ENCODE measurements around the gene LCOR. TPM values are rescaled to one million over a fixed set of nuclear protein-coding genes. Genes with fewer than 3 reads are reported as not detected.

Gene LCOR
- 10 to 100 TPM; 26.5 to 32.6 (median 29.3) TPM for total RNA-seq (2021; fragmentation: NEBNext Ultra II Directional; extraction: Animal tissue kit (Norgen Biotek cat#: 25700))
- long read RNA-seq, full-length matches to known transcripts = 5 of 14 reads
- long read RNA-seq, partial matches to known transcripts = 0 of 14 reads
- long read RNA-seq, other reads (novel, unspliced or antisense) = 9 of 14 reads

DNA sequence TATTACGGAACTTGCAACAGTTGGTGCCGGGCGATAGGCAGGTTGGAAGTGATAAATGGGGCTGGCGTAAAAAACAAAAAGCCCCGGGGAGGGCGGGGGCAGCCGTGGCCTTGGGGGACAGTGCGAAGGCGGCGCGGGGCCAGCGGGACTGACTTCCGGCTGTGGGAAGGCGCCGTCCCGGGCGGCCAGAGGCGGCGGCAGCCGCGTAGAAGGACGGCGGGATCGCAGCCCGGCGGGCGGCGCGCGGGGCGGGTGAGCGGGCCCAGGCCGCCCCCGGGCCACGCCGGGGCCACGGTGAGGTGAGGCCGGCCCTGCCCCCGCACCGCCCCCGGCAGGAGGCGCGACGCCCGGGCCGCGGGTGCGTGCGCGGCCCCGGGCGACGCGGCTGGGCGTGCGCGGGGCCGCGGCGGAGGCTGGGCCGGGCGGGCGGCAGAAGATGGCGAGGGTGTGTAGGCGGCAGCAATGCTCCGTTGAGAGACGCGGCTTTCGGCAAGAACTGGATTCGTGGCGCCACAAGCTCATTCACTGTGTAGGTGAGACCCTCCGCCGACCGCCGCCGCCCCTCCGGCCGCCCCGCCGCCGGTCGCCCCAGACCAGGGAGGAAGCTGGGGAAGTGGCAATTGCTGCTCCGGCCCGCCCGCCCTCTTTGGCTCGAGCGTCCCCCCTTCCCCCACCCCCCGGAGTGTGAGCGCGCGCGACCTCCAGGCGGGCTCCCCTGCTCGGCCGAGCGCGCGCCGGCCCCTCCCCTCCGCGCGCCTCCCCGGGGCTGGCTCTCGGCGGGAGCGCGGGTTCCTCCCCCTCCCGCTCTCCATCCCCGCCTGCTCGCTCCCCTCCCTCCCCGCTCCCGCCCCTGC lies at the start of gene LCOR:
Gene LCOR, plus strand, starts transcription at position 432 of the 854 bp plus-strand sequence. CDS start 116,760 bp downstream, outside the sequence.
- TF ChIP-seq, protein P1, sequence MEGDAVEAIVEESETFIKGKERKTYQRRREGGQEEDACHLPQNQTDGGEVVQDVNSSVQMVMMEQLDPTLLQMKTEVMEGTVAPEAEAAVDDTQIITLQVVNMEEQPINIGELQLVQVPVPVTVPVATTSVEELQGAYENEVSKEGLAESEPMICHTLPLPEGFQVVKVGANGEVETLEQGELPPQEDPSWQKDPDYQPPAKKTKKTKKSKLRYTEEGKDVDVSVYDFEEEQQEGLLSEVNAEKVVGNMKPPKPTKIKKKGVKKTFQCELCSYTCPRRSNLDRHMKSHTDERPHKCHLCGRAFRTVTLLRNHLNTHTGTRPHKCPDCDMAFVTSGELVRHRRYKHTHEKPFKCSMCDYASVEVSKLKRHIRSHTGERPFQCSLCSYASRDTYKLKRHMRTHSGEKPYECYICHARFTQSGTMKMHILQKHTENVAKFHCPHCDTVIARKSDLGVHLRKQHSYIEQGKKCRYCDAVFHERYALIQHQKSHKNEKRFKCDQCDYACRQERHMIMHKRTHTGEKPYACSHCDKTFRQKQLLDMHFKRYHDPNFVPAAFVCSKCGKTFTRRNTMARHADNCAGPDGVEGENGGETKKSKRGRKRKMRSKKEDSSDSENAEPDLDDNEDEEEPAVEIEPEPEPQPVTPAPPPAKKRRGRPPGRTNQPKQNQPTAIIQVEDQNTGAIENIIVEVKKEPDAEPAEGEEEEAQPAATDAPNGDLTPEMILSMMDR (IDR thresholded peaks at IDR 0.05) = no peak
- Mint-ChIP-seq H3K4me3 (peak within 1 kb of the TSS; percentile 100), H3K27me3 (ENCODE audit: insufficient read depth) (no peaks in the 10 kb centered on the region), H3K9me3 (no peaks in the 10 kb centered on the region), H3K27ac (peak within 1 kb of the TSS; percentile 85), H3K4me1 (ENCODE audit: low read depth) (peaks cover 52% of the 10 kb centered on the region), H3K36me3 (ENCODE audit: low read depth) (0 out of 2 replicates have a peak, but pooled peaks cover 11% of the 10 kb centered on the region)
- peak; percentile 66 for DNase-seq

DNA sequence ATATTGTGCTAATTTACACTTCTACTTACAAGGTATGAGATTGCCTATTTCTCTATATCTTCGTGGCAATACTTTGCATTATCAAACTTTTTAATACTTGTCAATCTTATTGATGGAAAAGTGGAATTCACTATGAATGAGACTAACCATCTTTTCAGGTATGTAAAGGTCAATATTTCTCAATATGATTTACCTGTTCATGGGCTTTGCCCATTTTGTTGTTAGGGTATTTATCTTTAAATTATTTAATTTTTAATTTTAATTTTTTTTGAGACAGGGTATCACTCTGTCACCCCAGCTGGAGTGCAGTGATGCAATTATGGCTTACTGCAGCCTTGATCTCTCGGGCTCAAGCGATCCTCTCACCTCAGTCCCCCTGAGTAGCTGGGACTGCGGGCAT lies 47.8 kb upstream of the LCOR start:
- DNase-seq = no peak
- no peaks in the 10 kb centered on the region for H3K4me1 Mint-ChIP-seq (ENCODE audit: low read depth)
- TF ChIP-seq, protein P1 (IDR thresholded peaks at IDR 0.05) = no peak
- H3K27ac Mint-ChIP-seq = no peak overlapping the region
- H3K9me3 Mint-ChIP-seq = peaks cover 4% of the 10 kb centered on the region; the same call in 1 of the 2 replicates
- H3K36me3 Mint-ChIP-seq (ENCODE audit: low read depth) = no peaks in the 10 kb centered on the region
- H3K27me3 Mint-ChIP-seq (ENCODE audit: insufficient read depth) = peaks cover 5% of the 10 kb centered on the region; the same call in 1 of the 2 replicates
- no peak overlapping the region for H3K4me3 Mint-ChIP-seq

DNA sequence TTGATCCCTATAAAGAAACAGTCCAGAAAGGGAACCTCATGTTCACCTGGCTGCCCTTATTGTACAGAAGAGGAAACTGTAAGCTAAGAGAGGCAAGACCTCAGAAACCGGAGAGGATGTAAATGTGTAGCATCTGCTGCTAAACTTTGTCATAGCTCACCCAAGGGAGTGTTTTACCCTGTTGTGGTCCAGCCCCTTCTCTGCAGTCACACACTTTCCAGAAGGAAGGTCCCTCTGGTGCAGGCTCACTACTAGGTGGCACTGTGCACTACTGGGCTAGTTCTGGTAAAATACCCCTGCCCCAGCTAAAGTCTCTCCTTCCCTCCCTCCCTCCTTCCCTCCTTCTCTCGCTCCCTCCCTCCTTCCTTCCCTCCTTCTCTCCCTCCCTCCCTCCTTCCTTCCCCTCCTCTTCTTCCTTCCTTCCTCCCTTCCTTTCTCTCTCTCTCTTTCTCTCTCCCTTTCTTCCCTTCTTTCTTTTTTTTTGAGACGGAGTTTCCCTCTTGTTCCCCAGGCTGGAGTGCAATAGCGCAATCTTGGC lies 42.5 kb upstream of the LCOR start:
- no peak overlapping the region for H3K27ac Mint-ChIP-seq
- DNase-seq = no peak
- H3K4me1 Mint-ChIP-seq (ENCODE audit: low read depth) = peaks cover 2% of the 10 kb centered on the region
- H3K9me3 Mint-ChIP-seq = peaks cover 4% of the 10 kb centered on the region; the same call in 1 of the 2 replicates
- peaks cover 8% of the 10 kb centered on the region for H3K27me3 Mint-ChIP-seq (ENCODE audit: insufficient read depth)
- TF ChIP-seq, protein P1 (IDR thresholded peaks at IDR 0.05) = no peak
- no peaks in the 10 kb centered on the region for H3K36me3 Mint-ChIP-seq (ENCODE audit: low read depth)
- H3K4me3 Mint-ChIP-seq = no peak overlapping the region

DNA sequence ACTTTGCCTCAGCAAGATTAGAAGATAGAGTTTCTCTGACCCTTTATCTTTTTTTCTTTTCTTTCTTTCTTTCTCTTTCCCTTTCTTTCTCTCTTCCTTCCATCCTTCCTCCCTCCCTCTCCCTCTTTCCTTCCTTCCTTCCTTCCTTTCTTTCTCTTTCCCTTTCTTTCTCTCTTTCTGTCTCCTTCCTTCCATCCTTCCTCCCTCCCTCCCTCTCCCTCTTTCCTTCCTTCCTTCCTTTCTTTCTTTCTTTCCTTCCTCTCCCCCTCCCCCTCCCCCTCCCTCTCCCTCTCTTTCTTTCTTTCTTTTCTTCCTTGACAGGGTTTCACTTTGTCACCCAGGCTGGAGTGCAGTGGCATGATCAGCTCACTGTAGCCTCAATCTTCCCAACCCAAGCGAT lies 40.2 kb upstream of the LCOR start:
- peaks cover 8% of the 10 kb centered on the region for H3K27me3 Mint-ChIP-seq (ENCODE audit: insufficient read depth)
- no peak overlapping the region for H3K27ac Mint-ChIP-seq

More for the DNA sequence above, 40.2 kb upstream of the LCOR start:
- H3K36me3 Mint-ChIP-seq (ENCODE audit: low read depth) = no peaks in the 10 kb centered on the region
- TF ChIP-seq, protein P1 (IDR thresholded peaks at IDR 0.05) = no peak
- peaks cover 4% of the 10 kb centered on the region; the same call in 1 of the 2 replicates for H3K9me3 Mint-ChIP-seq
- no peak overlapping the region for H3K4me3 Mint-ChIP-seq
- DNase-seq = no peak
- H3K4me1 Mint-ChIP-seq (ENCODE audit: low read depth) = peaks cover 6% of the 10 kb centered on the region

Measured in HFFc6 (cell line).